Endothelial cell of umbilical vein (primary cell): Measurements from ENCODE around the gene TRIM3. TPM values are rescaled to one million over a fixed set of nuclear protein-coding genes. Genes with fewer than 3 reads are reported as not detected.
A peak's percentile ranks its signal among the peaks of the same experiment; 100 is the strongest.

ENCODE experiments used
- BruUV-seq: library from RNA; stranded (reverse); fragments of 400-500 nt; replicated peaks from 2 replicates; lab custom pipeline; 2021; lab: Mats Ljungman, UMichigan
- CTCF ChIA-PET: fragments of 300-600, 350-600 bp; sonication (Branson Sonifier 250); formaldehyde crosslinking; loops from one replicate; lab custom pipeline; 2021; ENCODE audit warnings: antibody characterized with exemption, inconsistent platforms; lab: Charles Lee
- POLR2A ChIA-PET: fragments of 300-600, 350-600 bp; sonication (Branson Sonifier 250); formaldehyde crosslinking; loops from one replicate; lab custom pipeline; 2021; ENCODE audit warnings: antibody characterized with exemption, inconsistent platforms; lab: Charles Lee
- DNase-seq: peaks from one replicate; pipeline ENCODE4 v3.0.0-alpha.2; 2011; ENCODE audit warnings: low read depth, low spot score
- FAIRE-seq: peaks from 2 replicates; lab custom pipeline; 2011; peaks lifted over from hg19 to GRCh38; lab: Jason Lieb, UNC
- H2AFZ ChIP-seq: 2 replicates; pipeline ENCODE4 v1.6.0; 2012; ENCODE audit warnings: low read depth, low read length, control low read depth, inconsistent platforms
- H3K27ac ChIP-seq: 2 replicates; pipeline ENCODE4 v1.5.1; 2011; ENCODE audit warnings: low read depth, mild to moderate bottlenecking, control low read depth, low read length, moderate library complexity; ENCODE audit not compliant: insufficient read depth
- H3K27me3 ChIP-seq, 2 experiments: 2 replicates each; pipeline versions ENCODE4 v1.6.0 to v1.6.1; 2011; ENCODE audit warnings: low read length in 2 of 2, mixed read lengths in 1 of 2; ENCODE audit not compliant: control insufficient read depth in 2 of 2, insufficient read depth in 2 of 2
- H3K36me3 ChIP-seq, 2 experiments: 2 replicates in 1 of 2; 3 replicates in 1 of 2; pipeline ENCODE4 v1.5.1; 2011; ENCODE audit warnings: low read length in 2 of 2, mild to moderate bottlenecking in 1 of 2, moderate library complexity in 1 of 2; ENCODE audit not compliant: control insufficient read depth in 2 of 2, insufficient read depth in 2 of 2; ENCODE audit errors: extremely low read depth in 1 of 2
- H3K4me1 ChIP-seq: 3 replicates; pipeline ENCODE4 v1.5.1; 2011; ENCODE audit warnings: mild to moderate bottlenecking, low read length; ENCODE audit not compliant: control insufficient read depth, insufficient read depth; ENCODE audit errors: extremely low read depth
- H3K4me2 ChIP-seq: 2 replicates; pipeline ENCODE4 v1.6.1; 2011; ENCODE audit warnings: low read length, control low read depth, mixed read lengths; ENCODE audit not compliant: insufficient read depth
- H3K4me3 ChIP-seq, 3 experiments: fragments of 200-600 bp in 1 of 3; sonication (generic), shearing (Covaris generic) in 1 of 3; replicated peaks in 1 of 3; 2 replicates each; pipeline ENCODE4 v1.5.1; 2011 to 2016; ENCODE audit warnings: control low read depth in 3 of 3, low read length in 3 of 3, mild to moderate bottlenecking in 2 of 3, inconsistent platforms in 1 of 3, low read depth in 1 of 3, moderate library complexity in 1 of 3; ENCODE audit not compliant: insufficient read depth in 1 of 3
- H3K79me2 ChIP-seq: 2 replicates; pipeline ENCODE4 v1.6.0; 2012; ENCODE audit warnings: low read length, inconsistent platforms; ENCODE audit not compliant: control insufficient read depth, insufficient read depth
- H3K9ac ChIP-seq: replicated peaks from 2 replicates; pipeline ENCODE3; 2011; ENCODE audit warnings: low read length, control low read depth; ENCODE audit not compliant: insufficient read depth; ENCODE audit errors: extremely low read depth
- H3K9me1 ChIP-seq: replicated peaks from 3 replicates; pipeline ENCODE4 v1.6.0; 2011; ENCODE audit warnings: mild to moderate bottlenecking, low read length; ENCODE audit not compliant: control insufficient read depth, insufficient read depth; ENCODE audit errors: extremely low read depth
- H3K9me3 ChIP-seq: replicated peaks from 2 replicates; pipeline ENCODE4 v1.5.1; 2012; ENCODE audit warnings: low read length, inconsistent platforms; ENCODE audit not compliant: control insufficient read depth, insufficient read depth
- H4K20me1 ChIP-seq: replicated peaks from 2 replicates; pipeline ENCODE3; 2011; ENCODE audit warnings: mild to moderate bottlenecking, low read length; ENCODE audit not compliant: control insufficient read depth, insufficient read depth; ENCODE audit errors: extremely low read depth
- FOS ChIP-seq: IDR thresholded peaks from 2 replicates; pipeline ENCODE4 v1.6.1; 2011; ENCODE audit warnings: mild to moderate bottlenecking, low read length, moderate library complexity, borderline replicate concordance; ENCODE audit not compliant: insufficient read depth
- JUN ChIP-seq: IDR thresholded peaks from 2 replicates; pipeline ENCODE4 v1.6.1; 2011; ENCODE audit warnings: borderline replicate concordance, low read depth; ENCODE audit not compliant: insufficient read length, insufficient read depth
- MYC ChIP-seq: IDR thresholded peaks from one replicate; pipeline ENCODE4 v1.6.1; 2011; ENCODE audit warnings: mild to moderate bottlenecking, low read depth, low read length
- POLR2A ChIP-seq: IDR thresholded peaks from 2 replicates; pipeline ENCODE4 v1.6.1; 2012; ENCODE audit warnings: low read depth, mild to moderate bottlenecking, control low read depth, low read length
- POLR2AphosphoS5 ChIP-seq: IDR thresholded peaks from 2 replicates; pipeline ENCODE4 v1.6.1; 2012; ENCODE audit warnings: low read depth, mild to moderate bottlenecking, control low read depth, low read length, moderate library complexity; ENCODE audit not compliant: insufficient read depth
- dilution Hi-C: fragments of 300-500 bp; cut with MboI; formaldehyde crosslinking; loops from one replicate; pipeline ENCODE4 v1.15.0; 2019; ENCODE audit warnings: low sequenced_read_pairs; ENCODE audit not compliant: extremely low pct_ligation_motif_present
- intact Hi-C: fragments of 100-400 bp; cut with micrococcal nuclease; formaldehyde crosslinking; loops from one replicate; pipeline ENCODE4 v1.10.0; 2022
- polyA plus RNA-seq, 4 experiments: library from polyadenylated mRNA; depleted of rRNA in 3 of 4; stranded (reverse) in 3 of 4; unstranded in 1 of 4; fragments of >200 nt; gene quantifications; 2 replicates each; pipeline versions ENCODE4 v1.2.1 to v1.2.3, GENCODE V29; 2011 to 2012; ENCODE audit warnings: missing spikeins in 1 of 4
- total RNA-seq: library from RNA; stranded (reverse); gene quantifications from 2 replicates; pipeline ENCODE4 v1.2.3, GENCODE V29; 2021
- TF ChIP-seq, protein P1 (sequence below): IDR thresholded peaks from 2 replicates; pipeline ENCODE4 v1.6.1; 2011; ENCODE audit not compliant: insufficient read depth, insufficient read length
- TF ChIP-seq, protein P2 (sequence below), 2 donors: IDR thresholded peaks; 1 replicate in 1 of 2; 2 replicates in 1 of 2; pipeline ENCODE4 v1.5.1; 2011; ENCODE audit warnings: low read length in 2 of 2, mild to moderate bottlenecking in 2 of 2, moderate library complexity in 2 of 2, control low read depth in 1 of 2, inconsistent platforms in 1 of 2, low read depth in 1 of 2; ENCODE audit not compliant: insufficient read depth in 1 of 2; ENCODE audit errors: extremely low read depth in 1 of 2

The TRIM3 gene
- total and polyA plus RNA-seq, 2 donors (not counting 3 experiments of a cell fraction or from before 2014, with no cell fraction given) = 21.8 to 29.2 TPM

DNA sequence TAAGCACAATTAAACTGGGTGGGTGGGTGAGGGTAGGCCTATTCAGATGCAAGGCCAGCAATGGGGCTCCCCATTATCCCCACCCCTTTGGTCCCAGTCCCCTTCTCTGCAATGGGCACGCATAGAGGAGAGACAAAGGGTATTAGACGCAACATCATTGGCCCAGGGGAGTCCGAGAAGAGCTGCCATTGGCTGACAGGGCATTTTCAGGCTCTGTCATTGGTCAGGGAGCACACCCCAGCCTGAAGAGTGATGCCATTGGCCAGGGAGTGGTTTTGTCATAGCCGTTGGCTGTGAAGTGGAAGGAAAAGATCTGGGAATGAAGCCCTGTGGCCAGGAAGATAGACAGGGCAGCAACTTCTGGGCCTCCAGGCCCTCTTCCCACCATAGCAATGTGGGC lies 2.8 kb upstream of the TRIM3 start:
- Histone ChIP-seq H3K4me1 (peaks cover 20% of the 10 kb centered on the region), H3K27ac (no peak overlapping the region), H3K79me2 (peaks cover 22% of the 10 kb centered on the region), H4K20me1 (no peaks in the 10 kb centered on the region), H3K9me1 (no peaks in the 10 kb centered on the region), H3K9ac (no peak overlapping the region), H3K27me3 (no peaks in the 10 kb centered on the region), H3K9me3 (no peaks in the 10 kb centered on the region), H3K4me2 (no peak overlapping the region), H2AFZ (no peak overlapping the region), H3K4me3 (no peak overlapping the region), H3K36me3 (peaks cover 2 to 16% of the 10 kb centered on the region in 2 experiments)
- no TSS peak for BruUV-seq
- POLR2A ChIA-PET = no interaction called here
- CTCF ChIA-PET = interaction anchor here (0.8 to 2.1 kb wide), 3 partner anchors 29 to 97 kb away, joined by 3 to 8 read pairs (median 6); no protein-coding TSS in a partner anchor
- intact Hi-C loops (no loop called here), dilution Hi-C loops (no loop called here)
- DNase-seq (no peak), FAIRE-seq (no peak)
- TF ChIP-seq, protein P1, sequence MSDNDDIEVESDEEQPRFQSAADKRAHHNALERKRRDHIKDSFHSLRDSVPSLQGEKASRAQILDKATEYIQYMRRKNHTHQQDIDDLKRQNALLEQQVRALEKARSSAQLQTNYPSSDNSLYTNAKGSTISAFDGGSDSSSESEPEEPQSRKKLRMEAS = no peak
- TF ChIP-seq MYC = no peak
- no peak for TF ChIP-seq JUN
- no peak for TF ChIP-seq POLR2AphosphoS5
- TF ChIP-seq, protein P2, sequence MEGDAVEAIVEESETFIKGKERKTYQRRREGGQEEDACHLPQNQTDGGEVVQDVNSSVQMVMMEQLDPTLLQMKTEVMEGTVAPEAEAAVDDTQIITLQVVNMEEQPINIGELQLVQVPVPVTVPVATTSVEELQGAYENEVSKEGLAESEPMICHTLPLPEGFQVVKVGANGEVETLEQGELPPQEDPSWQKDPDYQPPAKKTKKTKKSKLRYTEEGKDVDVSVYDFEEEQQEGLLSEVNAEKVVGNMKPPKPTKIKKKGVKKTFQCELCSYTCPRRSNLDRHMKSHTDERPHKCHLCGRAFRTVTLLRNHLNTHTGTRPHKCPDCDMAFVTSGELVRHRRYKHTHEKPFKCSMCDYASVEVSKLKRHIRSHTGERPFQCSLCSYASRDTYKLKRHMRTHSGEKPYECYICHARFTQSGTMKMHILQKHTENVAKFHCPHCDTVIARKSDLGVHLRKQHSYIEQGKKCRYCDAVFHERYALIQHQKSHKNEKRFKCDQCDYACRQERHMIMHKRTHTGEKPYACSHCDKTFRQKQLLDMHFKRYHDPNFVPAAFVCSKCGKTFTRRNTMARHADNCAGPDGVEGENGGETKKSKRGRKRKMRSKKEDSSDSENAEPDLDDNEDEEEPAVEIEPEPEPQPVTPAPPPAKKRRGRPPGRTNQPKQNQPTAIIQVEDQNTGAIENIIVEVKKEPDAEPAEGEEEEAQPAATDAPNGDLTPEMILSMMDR (IDR thresholded peaks at IDR 0.05; ENCODE audit: extremely low read depth in 1 of 2, insufficient read depth in 1 of 2, low read depth in 1 of 2, low read length in 2 of 2) = no peak

DNA sequence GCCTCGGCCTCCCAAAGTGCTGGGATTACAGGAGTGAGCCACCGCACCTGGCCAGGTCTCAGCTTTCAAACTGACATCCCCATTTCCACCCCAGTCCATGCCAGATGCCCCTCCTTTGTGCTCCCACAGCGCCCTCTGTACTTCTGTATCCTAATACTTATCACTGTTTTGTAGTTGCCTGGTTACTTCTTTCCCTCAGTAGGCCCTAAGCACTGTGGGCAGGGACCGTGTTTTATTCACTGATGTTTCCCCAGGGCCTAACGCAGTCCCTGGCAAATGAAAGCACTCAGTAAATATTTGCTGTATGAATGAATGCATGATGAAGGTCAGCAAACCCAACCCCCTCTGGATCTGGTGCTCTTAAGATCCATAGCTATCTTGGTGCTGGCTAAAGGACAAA lies 2.2 kb upstream of the TRIM3 start:
- H3K36me3 ChIP-seq = peaks cover 2 to 16% of the 10 kb centered on the region in 2 experiments
- ChIA-PET POLR2A (no interaction called here), CTCF (interaction anchor here (0.8 to 3.5 kb wide), 4 partner anchors 30 to 97 kb away, joined by 3 to 32 read pairs (median 7); no protein-coding TSS in a partner anchor)
- H3K79me2 ChIP-seq = peaks cover 21% of the 10 kb centered on the region
- H3K9me1 ChIP-seq = no peaks in the 10 kb centered on the region
- peaks cover 20% of the 10 kb centered on the region for H3K4me1 ChIP-seq
- H3K4me2 ChIP-seq = no peak overlapping the region
- H3K9me3 ChIP-seq = no peaks in the 10 kb centered on the region
- dilution Hi-C loops = no loop called here
- H3K27me3 ChIP-seq = no peaks in the 10 kb centered on the region
- H2AFZ ChIP-seq = no peak overlapping the region
- DNase-seq = no peak
- no peak overlapping the region for H3K9ac ChIP-seq
- intact Hi-C loops = loop anchor here (2.0 kb wide), 1 partner anchor 143 kb away; the partner anchor contains the start of gene TPP1
- no peak overlapping the region for H3K4me3 ChIP-seq
- no peak for FAIRE-seq
- no peaks in the 10 kb centered on the region for H4K20me1 ChIP-seq
- H3K27ac ChIP-seq = no peak overlapping the region
- no peak for TF ChIP-seq FOS
- peak; percentile 1 for TF ChIP-seq POLR2A
- BruUV-seq = no TSS peak
